ENCODE results near the gene MT4. TPM values are rescaled to one million over a fixed set of nuclear protein-coding genes. Genes with fewer than 3 reads are reported as not detected.

MT4 gene
- total RNA-seq, 2 experiments from 2014 or later = not detected

GRCh38 chr16:56610609-56611111 lies 45.8 kb downstream of the MT4 start:
- Mint-ChIP-seq H3K4me3 (peak overlapping the region; percentile 81), H3K4me1 (ENCODE audit: low read depth) (peaks cover 77% of the 10 kb centered on the region), H3K9me3 (no peaks in the 10 kb centered on the region), H3K27ac (peak overlapping the region; percentile 94), H3K27me3 (no peaks in the 10 kb centered on the region), H3K36me3 (ENCODE audit: low read depth) (peaks cover 2% of the 10 kb centered on the region)
- TF ChIP-seq, protein P1, sequence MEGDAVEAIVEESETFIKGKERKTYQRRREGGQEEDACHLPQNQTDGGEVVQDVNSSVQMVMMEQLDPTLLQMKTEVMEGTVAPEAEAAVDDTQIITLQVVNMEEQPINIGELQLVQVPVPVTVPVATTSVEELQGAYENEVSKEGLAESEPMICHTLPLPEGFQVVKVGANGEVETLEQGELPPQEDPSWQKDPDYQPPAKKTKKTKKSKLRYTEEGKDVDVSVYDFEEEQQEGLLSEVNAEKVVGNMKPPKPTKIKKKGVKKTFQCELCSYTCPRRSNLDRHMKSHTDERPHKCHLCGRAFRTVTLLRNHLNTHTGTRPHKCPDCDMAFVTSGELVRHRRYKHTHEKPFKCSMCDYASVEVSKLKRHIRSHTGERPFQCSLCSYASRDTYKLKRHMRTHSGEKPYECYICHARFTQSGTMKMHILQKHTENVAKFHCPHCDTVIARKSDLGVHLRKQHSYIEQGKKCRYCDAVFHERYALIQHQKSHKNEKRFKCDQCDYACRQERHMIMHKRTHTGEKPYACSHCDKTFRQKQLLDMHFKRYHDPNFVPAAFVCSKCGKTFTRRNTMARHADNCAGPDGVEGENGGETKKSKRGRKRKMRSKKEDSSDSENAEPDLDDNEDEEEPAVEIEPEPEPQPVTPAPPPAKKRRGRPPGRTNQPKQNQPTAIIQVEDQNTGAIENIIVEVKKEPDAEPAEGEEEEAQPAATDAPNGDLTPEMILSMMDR (IDR thresholded peaks at IDR 0.05) = no peak
- ChIA-PET CTCF (interaction anchor here (0.8 to 3.0 kb wide), 5 partner anchors 8 to 107 kb away, joined by 3 to 12 read pairs (median 3); no protein-coding TSS in a partner anchor), POLR2A (interaction anchor here (0.6 to 1.8 kb wide), 5 partner anchors 12 to 140 kb away, joined by 3 to 8 read pairs (median 3); partner anchors contain the start of gene MT1E)
- peak; percentile 18 for ATAC-seq
- DNase-seq = no peak
- intact Hi-C loops (cut with micrococcal nuclease) = loop anchor here (5.0 kb wide), 1 partner anchor 72 kb away; the partner anchor contains the start of gene MT1X

GRCh38 chr16:56611281-56611833 lies 46.5 kb downstream of the MT4 start:
- POLR2A ChIA-PET = interaction anchor here (1.4 to 2.0 kb wide), 3 partner anchors 14 to 49 kb away, joined by 3 to 9 read pairs (median 8); partner anchors contain the start of gene MT1E
- no peaks in the 10 kb centered on the region for H3K9me3 Mint-ChIP-seq
- H3K4me3 Mint-ChIP-seq = no peak overlapping the region
- intact Hi-C loops (cut with micrococcal nuclease) = loop anchor here (5.0 kb wide), 1 partner anchor 71 kb away; the partner anchor contains the start of gene MT1X
- H3K27me3 Mint-ChIP-seq = no peaks in the 10 kb centered on the region
- TF ChIP-seq, protein P1 (IDR thresholded peaks at IDR 0.05) = no peak
- peak overlapping the region; percentile 94 for H3K27ac Mint-ChIP-seq
- peaks cover 2% of the 10 kb centered on the region for H3K36me3 Mint-ChIP-seq (ENCODE audit: low read depth)
- CTCF ChIA-PET = interaction anchor here (0.8 to 3.0 kb wide), 5 partner anchors 11 to 106 kb away, joined by 3 to 12 read pairs (median 3); no protein-coding TSS in a partner anchor
- H3K4me1 Mint-ChIP-seq (ENCODE audit: low read depth) = peaks cover 74% of the 10 kb centered on the region
- DNase-seq (no peak), ATAC-seq (no peak)

GRCh38 chr16:56613706-56614105 lies 48.8 kb downstream of the MT4 start:
- TF ChIP-seq, protein P1 (IDR thresholded peaks at IDR 0.05) = no peak
- H3K4me3 Mint-ChIP-seq = no peak overlapping the region
- no peaks in the 10 kb centered on the region for H3K9me3 Mint-ChIP-seq
- H3K4me1 Mint-ChIP-seq (ENCODE audit: low read depth) = peaks cover 71% of the 10 kb centered on the region
- H3K27me3 Mint-ChIP-seq = peaks cover 12% of the 10 kb centered on the region
- peaks cover 2% of the 10 kb centered on the region for H3K36me3 Mint-ChIP-seq (ENCODE audit: low read depth)
- ATAC-seq (no peak), DNase-seq (no peak)
- POLR2A ChIA-PET = interaction anchor here (0.7 to 1.2 kb wide), 2 partner anchors 12 to 452 kb away, joined by 3 to 4 read pairs; partner anchors contain the start of gene MT1E
- CTCF ChIA-PET = interaction anchor here (2.6 kb wide), 1 partner anchor 17 kb away, joined by 6 read pairs; no protein-coding TSS in a partner anchor
- intact Hi-C loops (cut with micrococcal nuclease) = loop anchor here (5.0 kb wide), 1 partner anchor 69 kb away; the partner anchor contains the start of gene MT1X
- H3K27ac Mint-ChIP-seq = peak overlapping the region; percentile 69

DNA sequence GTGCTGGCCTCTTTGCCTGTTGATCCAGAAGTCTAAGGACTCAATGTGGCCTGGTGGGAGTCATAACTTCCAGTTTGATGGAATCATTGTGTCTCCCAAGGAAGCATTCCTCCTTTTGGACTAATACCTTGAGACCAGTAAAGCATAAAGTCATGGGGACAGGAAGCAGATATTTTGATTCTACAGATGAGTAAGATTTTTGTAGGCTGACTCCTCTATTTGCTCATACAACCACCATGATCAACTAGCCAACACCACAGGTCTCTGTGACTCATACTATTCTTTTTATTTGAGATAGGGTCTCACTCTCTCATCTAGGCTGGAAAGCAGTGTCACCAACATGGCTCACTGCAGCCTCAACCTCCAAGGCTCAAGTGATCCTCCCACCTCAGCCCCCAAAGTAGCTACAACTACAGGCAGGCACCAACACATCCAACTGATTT lies 49.7 kb downstream of the MT4 start:
- H3K4me1 Mint-ChIP-seq (ENCODE audit: low read depth) = peaks cover 65% of the 10 kb centered on the region
- POLR2A ChIA-PET = interaction anchor here (0.6 to 1.3 kb wide), 3 partner anchors 9 to 66 kb away, joined by 3 read pairs; partner anchors contain the start of gene MT1E
- H3K36me3 Mint-ChIP-seq (ENCODE audit: low read depth) = no peaks in the 10 kb centered on the region
- intact Hi-C loops (cut with micrococcal nuclease) = loop anchor here (5.0 kb wide), 1 partner anchor 68 kb away; the partner anchor contains the start of gene MT1X
- no peaks in the 10 kb centered on the region for H3K9me3 Mint-ChIP-seq
- H3K27me3 Mint-ChIP-seq = peaks cover 12% of the 10 kb centered on the region
- TF ChIP-seq, protein P1 (IDR thresholded peaks at IDR 0.05) = no peak
- CTCF ChIA-PET = interaction anchor here (2.6 kb wide), 1 partner anchor 16 kb away, joined by 6 read pairs; no protein-coding TSS in a partner anchor
- DNase-seq (peak; percentile 72), ATAC-seq (peak; percentile 64)
- peak overlapping the region; percentile 69 for H3K27ac Mint-ChIP-seq
- no peak overlapping the region for H3K4me3 Mint-ChIP-seq
